HepG2 (cell line): ENCODE measurements around the gene MYH9. TPM values are rescaled to one million over a fixed set of nuclear protein-coding genes. Genes with fewer than 3 reads are reported as not detected.
A peak's percentile ranks its signal among the peaks of the same experiment; 100 is the strongest.

Source experiments
- GZF1 ChIP-seq: sonication (generic); formaldehyde crosslinking; IDR thresholded peaks from 2 replicates; pipeline ENCODE4 v1.5.1; 2020; ENCODE audit warnings: mild to moderate bottlenecking, missing genetic modification reagents
- HNF1A ChIP-seq, 2 experiments: sonication (generic) in 1 of 2; formaldehyde crosslinking in 1 of 2; IDR thresholded peaks; 2 replicates each; pipeline versions ENCODE4 v1.4.0 to v1.6.1; 2016 to 2020; ENCODE audit warnings: borderline replicate concordance in 1 of 2, low read depth in 1 of 2, mild to moderate bottlenecking in 1 of 2, missing genetic modification reagents in 1 of 2
- HOXD1 ChIP-seq: sonication (generic); formaldehyde crosslinking; IDR thresholded peaks from 2 replicates; pipeline ENCODE4 v1.5.0; 2020; ENCODE audit warnings: missing genetic modification reagents
- KDM4B ChIP-seq: sonication (generic); formaldehyde crosslinking; IDR thresholded peaks from 2 replicates; pipeline ENCODE4 v1.4.0; 2020; ENCODE audit warnings: missing genetic modification reagents
- PBX2 ChIP-seq: IDR thresholded peaks from 2 replicates; pipeline ENCODE4 v1.6.1; 2016; ENCODE audit warnings: control low read depth
- RBAK ChIP-seq: sonication (generic); formaldehyde crosslinking; IDR thresholded peaks from 2 replicates; pipeline ENCODE4 v1.5.1; 2020; ENCODE audit warnings: mild to moderate bottlenecking, missing genetic modification reagents
- SNRNP70 ChIP-seq: fragments of 200-400 bp; formaldehyde crosslinking; IDR thresholded peaks from 2 replicates; pipeline ENCODE4 v1.6.1; 2017; ENCODE audit warnings: mild to moderate bottlenecking, low read depth, low read length, moderate library complexity
- STAG1 ChIP-seq: sonication (generic); formaldehyde crosslinking; IDR thresholded peaks from 2 replicates; pipeline ENCODE4 v1.4.0; 2020; ENCODE audit warnings: missing genetic modification reagents
- UBTF ChIP-seq: sonication (generic); formaldehyde crosslinking; IDR thresholded peaks from 2 replicates; pipeline ENCODE4 v1.4.0; 2020; ENCODE audit warnings: mild to moderate bottlenecking, missing genetic modification reagents
- ZBTB4 ChIP-seq: sonication (generic); formaldehyde crosslinking; IDR thresholded peaks from 2 replicates; pipeline ENCODE4 v1.4.0; 2020; ENCODE audit warnings: missing genetic modification reagents, mild to moderate bottlenecking, borderline replicate concordance
- ZBTB8A ChIP-seq: sonication (generic); formaldehyde crosslinking; IDR thresholded peaks from 2 replicates; pipeline ENCODE4 v1.4.0; 2020; ENCODE audit warnings: mild to moderate bottlenecking, low read depth, missing genetic modification reagents, borderline replicate concordance
- ZMYM4 ChIP-seq: sonication (generic); formaldehyde crosslinking; IDR thresholded peaks from 2 replicates; pipeline ENCODE4 v1.8.1; 2023; ENCODE audit warnings: mild to moderate bottlenecking, missing genetic modification reagents
- ZNF17 ChIP-seq: sonication (generic); formaldehyde crosslinking; IDR thresholded peaks from 2 replicates; pipeline ENCODE4 v1.5.0; 2020; ENCODE audit warnings: mild to moderate bottlenecking, missing genetic modification reagents
- ZNF232 ChIP-seq: sonication (generic); formaldehyde crosslinking; IDR thresholded peaks from 2 replicates; pipeline ENCODE4 v1.4.0; 2020; ENCODE audit warnings: missing genetic modification reagents, borderline replicate concordance
- ZNF331 ChIP-seq: sonication (generic); formaldehyde crosslinking; IDR thresholded peaks from 2 replicates; pipeline ENCODE4 v1.4.0; 2020; ENCODE audit warnings: missing genetic modification reagents
- ZNF567 ChIP-seq: sonication (generic); formaldehyde crosslinking; IDR thresholded peaks from 2 replicates; pipeline ENCODE4 v1.8.1; 2023; ENCODE audit warnings: mild to moderate bottlenecking, missing genetic modification reagents, borderline replicate concordance
- ZNF615 ChIP-seq: sonication (generic); formaldehyde crosslinking; IDR thresholded peaks from 2 replicates; pipeline ENCODE4 v1.5.0; 2020; ENCODE audit warnings: mild to moderate bottlenecking, missing genetic modification reagents, borderline replicate concordance
- polyA plus RNA-seq, 8 experiments: library from polyadenylated mRNA; depleted of rRNA in 3 of 8; stranded (reverse) in 7 of 8; unstranded in 1 of 8; fragments of >200 nt; fragmentation: Illumina TruSeq in 4 of 8; extraction: Trizol in 4 of 8; gene quantifications; 2 replicates each; pipeline versions ENCODE4 v1.2.1 to v1.2.3, GENCODE V29; 2011 to 2016; ENCODE audit warnings: low read depth in 4 of 8, missing spikeins in 1 of 8, mixed read lengths in 1 of 8; ENCODE audit not compliant: insufficient read depth in 1 of 8
- total RNA-seq, 5 experiments: library from RNA; depleted of rRNA; stranded (reverse); fragments of >200 nt; fragmentation: Illumina TruSeq; extraction: Trizol; gene quantifications; 2 replicates each; pipeline ENCODE4 v1.2.3, GENCODE V29; 2016; ENCODE audit warnings: low read depth in 1 of 5

The MYH9 gene
- total and polyA plus RNA-seq, 2 of the 13 experiments (the other 11 are each of a cell fraction or from before 2014, with no cell fraction given), result 50.7 to 98.5 TPM

GRCh38 chr22:36350751-36351594, 36.8 kb downstream of the MYH9 start (continued):
- TF ChIP-seq HNF1A (IDR thresholded peaks at IDR 0.05; ENCODE audit: low read depth) (0 out of 2 replicates have a peak, but pooled peaks have one; percentile 5), HNF1A (CRISPR knock-in tag; IDR thresholded peaks at IDR 0.05; ENCODE audit: borderline replicate concordance) (no peak), ZBTB4 (CRISPR knock-in tag) (no peak), ZNF615 (CRISPR knock-in tag) (no peak), UBTF (peak; percentile 44; the same call in 1 of the 2 replicates), ZMYM4 (CRISPR knock-in tag) (0 out of 2 replicates have a peak, but pooled peaks have one; percentile 14), ZNF232 (CRISPR knock-in tag) (no peak), PBX2 (no peak), STAG1 (CRISPR knock-in tag) (peak; percentile 37), ZNF331 (CRISPR knock-in tag) (peak; percentile 69), SNRNP70 (no peak), ZNF567 (CRISPR knock-in tag) (no peak), RBAK (CRISPR knock-in tag) (no peak), ZNF17 (CRISPR knock-in tag) (no peak), HOXD1 (CRISPR knock-in tag) (0 out of 2 replicates have a peak, but pooled peaks have one; percentile 56), KDM4B (CRISPR knock-in tag) (no peak), GZF1 (CRISPR knock-in tag) (no peak), ZBTB8A (no peak)
